Coronary artery (tissue), 2 donors: ENCODE measurements around the gene TNS2.

Source experiments
- DNase-seq: peaks from one replicate; pipeline ENCODE4 v3.0.0-alpha.2; 2017; ENCODE audit warnings: low spot score
- H3K27ac ChIP-seq, 2 donors: fragments of 200-600 bp; sonication (generic); one replicate each; pipeline ENCODE4 v1.5.1; 2016 to 2019
- H3K4me3 ChIP-seq: fragments of 200-600 bp; sonication (generic); 2 replicates; pipeline ENCODE4 v1.5.1; 2016; ENCODE audit warnings: mild to moderate bottlenecking, moderate library complexity
- CTCF ChIP-seq: fragments of 200-600 bp; sonication (generic); IDR thresholded peaks from one replicate; pipeline ENCODE4 v1.5.1; 2019; ENCODE audit warnings: antibody characterized with exemption

Gene TNS2

GRCh38 chr12:53062977-53063707 is 13.3 kb downstream of the TNS2 start:
- DNase-seq, result no peak
- no peak for TF ChIP-seq CTCF
- peak overlapping the region; percentile 6 for H3K4me3 ChIP-seq
- peak overlapping the region; percentile 83 to 96 for H3K27ac ChIP-seq

- no peak for TF ChIP-seq CTCF
- peak overlapping the region; percentile 83 to 96 for H3K27ac ChIP-seq
- H3K4me3 ChIP-seq, result peak overlapping the region; percentile 6
- DNase-seq, result peak; percentile 92
Measured at GRCh38 chr12:53063708-53064612, 14.1 kb downstream of the TNS2 start.

GRCh38 chr12:53064613-53065436 is 15.0 kb downstream of the TNS2 start:
- H3K4me3 ChIP-seq, result no peak overlapping the region
- DNase-seq, result no peak
- peak overlapping the region; percentile 83 to 96 for H3K27ac ChIP-seq
- TF ChIP-seq CTCF, result no peak

GRCh38 chr12:53065470-53065869 is 15.6 kb downstream of the TNS2 start:
- Histone ChIP-seq H3K4me3 (peak overlapping the region; percentile 54), H3K27ac (peak overlapping the region; percentile 83 to 96)
- no peak for TF ChIP-seq CTCF
- DNase-seq, result peak; percentile 78

GRCh38 chr12:53065975-53066931 is 16.4 kb downstream of the TNS2 start:
- Histone ChIP-seq H3K27ac (peak overlapping the region; percentile 83 to 96), H3K4me3 (peak overlapping the region; percentile 54)
- DNase-seq, result peak; percentile 87
- peak; percentile 85 for TF ChIP-seq CTCF
